Upper lobe of left lung (tissue), 6 donors: ENCODE data around the gene ZNF547. TPM values are rescaled to one million over a fixed set of nuclear protein-coding genes. Genes with fewer than 3 reads are reported as not detected.

Experiments
- ATAC-seq, 2 donors: fragments of 200-7000 bp; cut with Tn5 transposase; one replicate each; pipeline ENCODE4 v1.9.1; 2022; ENCODE audit warnings: mild to moderate bottlenecking in 2 of 2, moderate library complexity in 2 of 2; ENCODE audit not compliant: low FRiP score in 2 of 2
- DNase-seq, 2 donors: peaks; one replicate each; pipeline ENCODE4 v3.0.0-alpha.2; 2019 to 2020
- H3K27ac ChIP-seq, 4 donors: fragments of 200-600 bp; sonication (generic); one replicate each; pipeline ENCODE4 v1.5.1; 2016 to 2019
- H3K27me3 ChIP-seq, 4 donors: fragments of 200-600 bp; sonication (generic); one replicate each; pipeline ENCODE4 v1.5.1; 2017 to 2019
- H3K36me3 ChIP-seq, 4 donors: fragments of 200-600 bp; sonication (generic); one replicate each; pipeline ENCODE4 v1.5.1; 2016 to 2019
- H3K4me1 ChIP-seq, 4 donors: fragments of 200-600 bp; sonication (generic); one replicate each; pipeline ENCODE4 v1.5.1; 2018 to 2019
- H3K4me3 ChIP-seq, 4 donors: fragments of 200-600 bp; sonication (generic); one replicate each; pipeline ENCODE4 v1.5.1; 2017 to 2019; ENCODE audit warnings: mild to moderate bottlenecking in 2 of 4, moderate library complexity in 1 of 4
- H3K9me3 ChIP-seq, 4 donors: fragments of 200-600 bp; sonication (generic); one replicate each; pipeline ENCODE4 v1.5.1; 2018 to 2019
- EP300 ChIP-seq, 4 donors: sonication (generic); formaldehyde crosslinking; IDR thresholded peaks; one replicate each; pipeline ENCODE4 v1.5.1; 2017; ENCODE audit warnings: antibody characterized with exemption in 4 of 4, control low read depth in 2 of 4
- POLR2A ChIP-seq, 4 donors: fragments of 450-650 bp; IDR thresholded peaks; one replicate each; pipeline ENCODE4 v1.5.1; 2016 to 2017; ENCODE audit warnings: antibody characterized with exemption in 4 of 4, mild to moderate bottlenecking in 2 of 4
- POLR2AphosphoS5 ChIP-seq, 2 donors: sonication (generic); formaldehyde crosslinking; IDR thresholded peaks; one replicate each; pipeline ENCODE4 v1.5.1; 2017; ENCODE audit warnings: antibody characterized with exemption in 2 of 2
- WGBS, 2 donors: methylation state at CpG; one replicate each; pipeline ENCODE4 v1.1.5; 2017 to 2018; 5-methylcytosine and 5-hydroxymethylcytosine counted together
- total RNA-seq, 6 donors: library from RNA; depleted of rRNA in 4 of 6; stranded (reverse); fragments of >200 nt in 4 of 6; gene quantifications; one replicate each; pipeline versions ENCODE4 v1.1.0 to v1.2.1, GENCODE V29; 2016 to 2021
- TF ChIP-seq, protein P1 (sequence below), 6 experiments: fragments of 450-650 bp in 4 of 6; fragments of 200-600 bp in 2 of 6; sonication (generic) in 2 of 6; IDR thresholded peaks; one replicate each; pipeline ENCODE4 v1.5.1; 2016 to 2019; ENCODE audit warnings: antibody characterized with exemption in 6 of 6
- donor health status: DM: no; HTN: no; CAD: no; lungs with moderate emphysema.
- donor health status: DM: no; HTN: yes; CAD: no; lungs with severe emphysema.

Gene ZNF547
- total RNA-seq, 6 donors from 2014 or later = 0.89 to 9.4 (median 3.2) TPM

DNA sequence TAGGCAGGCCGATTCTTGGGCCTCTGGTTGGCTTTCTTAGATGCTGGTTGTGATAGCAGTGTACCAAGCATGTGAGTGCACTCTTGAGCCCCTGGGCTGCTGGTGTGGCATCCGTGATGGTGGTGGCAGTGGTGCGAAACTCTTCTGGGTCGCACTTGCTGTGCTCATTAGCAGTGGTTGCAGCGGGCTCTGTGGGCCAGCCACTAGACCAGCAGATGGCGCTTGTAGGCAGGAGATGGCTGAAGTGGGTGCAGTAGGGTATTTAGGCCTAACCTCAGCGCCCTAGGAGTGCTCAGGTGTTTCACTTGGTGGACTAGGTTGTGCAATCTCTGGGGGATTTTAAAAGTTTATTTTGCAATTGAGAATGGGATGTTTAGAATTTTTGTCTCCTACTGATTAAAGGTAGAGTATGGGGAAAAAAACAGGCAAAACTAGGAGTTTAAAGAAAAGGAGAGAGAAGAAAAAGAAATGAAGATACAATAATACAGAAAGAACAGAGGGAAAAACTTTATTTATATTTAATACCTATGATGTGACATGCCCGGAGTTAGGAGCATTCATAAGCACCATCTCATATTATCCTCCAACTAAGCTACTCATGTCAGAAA is 43.3 kb downstream of the ZNF547 start:
- no peak overlapping the region for H3K4me3 ChIP-seq
- DNase-seq = peak in 1 of 2 donors; percentile 63
- H3K27me3 ChIP-seq = no peaks in the 10 kb centered on the region
- peak in 1 of 2 donors; percentile 59 for ATAC-seq
- peaks cover 2 to 10% (median 7%) of the 10 kb centered on the region in 4 donors for H3K4me1 ChIP-seq
- H3K27ac ChIP-seq = no peak overlapping the region
- H3K36me3 ChIP-seq = no peaks in the 10 kb centered on the region
- WGBS, 2 donors = 7 to 15% methylated on average over 5 to 8 of the region's 8 CpGs
- H3K9me3 ChIP-seq = peaks cover 0 to 18% (median 3%) of the 10 kb centered on the region in 4 donors
- TF ChIP-seq POLR2A (IDR thresholded peaks at IDR 0.05) (no peak), POLR2AphosphoS5 (IDR thresholded peaks at IDR 0.05) (no peak)
- TF ChIP-seq, protein P1, sequence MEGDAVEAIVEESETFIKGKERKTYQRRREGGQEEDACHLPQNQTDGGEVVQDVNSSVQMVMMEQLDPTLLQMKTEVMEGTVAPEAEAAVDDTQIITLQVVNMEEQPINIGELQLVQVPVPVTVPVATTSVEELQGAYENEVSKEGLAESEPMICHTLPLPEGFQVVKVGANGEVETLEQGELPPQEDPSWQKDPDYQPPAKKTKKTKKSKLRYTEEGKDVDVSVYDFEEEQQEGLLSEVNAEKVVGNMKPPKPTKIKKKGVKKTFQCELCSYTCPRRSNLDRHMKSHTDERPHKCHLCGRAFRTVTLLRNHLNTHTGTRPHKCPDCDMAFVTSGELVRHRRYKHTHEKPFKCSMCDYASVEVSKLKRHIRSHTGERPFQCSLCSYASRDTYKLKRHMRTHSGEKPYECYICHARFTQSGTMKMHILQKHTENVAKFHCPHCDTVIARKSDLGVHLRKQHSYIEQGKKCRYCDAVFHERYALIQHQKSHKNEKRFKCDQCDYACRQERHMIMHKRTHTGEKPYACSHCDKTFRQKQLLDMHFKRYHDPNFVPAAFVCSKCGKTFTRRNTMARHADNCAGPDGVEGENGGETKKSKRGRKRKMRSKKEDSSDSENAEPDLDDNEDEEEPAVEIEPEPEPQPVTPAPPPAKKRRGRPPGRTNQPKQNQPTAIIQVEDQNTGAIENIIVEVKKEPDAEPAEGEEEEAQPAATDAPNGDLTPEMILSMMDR (IDR thresholded peaks at IDR 0.05) = peak in 5 of 6 experiments; percentile 11 to 58 (median 55)

DNA sequence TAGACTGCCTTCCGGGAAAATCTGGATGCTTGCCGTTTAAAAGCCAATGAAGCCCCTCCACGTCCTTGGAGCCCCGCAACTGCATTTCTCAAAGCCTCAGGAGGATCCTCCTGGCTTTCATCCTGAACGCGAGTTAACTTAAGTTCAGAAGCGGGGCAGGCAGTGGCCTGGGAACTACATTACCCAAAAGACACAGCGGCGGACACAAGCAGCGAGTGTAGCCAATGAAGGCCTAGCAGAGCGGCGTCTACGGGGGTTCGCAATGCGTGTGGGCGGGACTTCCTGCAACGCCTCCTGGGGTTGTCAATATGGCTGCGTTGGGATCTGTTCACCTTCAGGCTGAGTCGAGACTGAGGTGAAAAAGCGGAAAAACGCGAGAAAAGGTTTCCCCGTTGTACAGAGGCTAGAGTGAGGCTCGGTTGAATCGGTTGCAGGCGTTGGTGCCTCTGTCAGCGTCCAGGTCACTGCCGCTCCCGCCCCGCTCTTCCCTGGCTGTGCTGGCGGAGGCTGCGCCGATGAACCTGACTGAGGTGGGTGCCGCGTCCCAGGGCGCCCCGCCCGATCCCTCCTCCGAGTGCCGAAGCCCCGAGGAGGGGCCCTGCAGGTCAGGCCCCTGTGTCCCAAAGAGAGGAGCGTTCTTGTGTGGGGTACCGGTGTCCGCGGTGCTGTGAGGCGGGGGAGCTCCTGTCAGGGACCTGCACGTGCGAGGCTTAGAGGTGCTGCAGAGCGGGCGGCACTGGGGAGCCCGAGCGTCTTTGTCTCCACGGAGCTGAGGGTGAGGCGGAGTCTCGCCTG is 47.7 kb downstream of the ZNF547 start, which contains the start of gene ZNF17:
ZNF17 (plus strand) TSS at position 285 of the 795 bp plus-strand sequence. CDS start 2,455 bp downstream, outside the sequence.
- H3K27ac ChIP-seq = peak within 1 kb of the TSS; percentile 48 to 83 (median 68)
- peaks cover 0 to 5% (median 3%) of the 10 kb centered on the region in 4 donors for H3K9me3 ChIP-seq
- TF ChIP-seq POLR2A (IDR thresholded peaks at IDR 0.05) = peak in 1 of 4 donors; percentile 56
- TF ChIP-seq POLR2AphosphoS5 (IDR thresholded peaks at IDR 0.05) = peak; percentile 28 to 80
- no peak for TF ChIP-seq EP300 (IDR thresholded peaks at IDR 0.05)
- TF ChIP-seq, protein P1 (IDR thresholded peaks at IDR 0.05) = peak in 1 of 6 experiments; percentile 13
- peak within 1 kb of the TSS; percentile 72 to 97 (median 89) for H3K4me3 ChIP-seq
- 0 to 1% methylated on average over 22 to 40 of the region's 55 CpGs for whole genome bisulfite sequencing, 2 donors
- ATAC-seq (peak; percentile 99 to 100), DNase-seq (peak; percentile 87 to 95)
- peaks cover 0 to 29% (median 9%) of the 10 kb centered on the region in 4 donors for H3K36me3 ChIP-seq
- H3K4me1 ChIP-seq = peaks cover 8 to 18% (median 15%) of the 10 kb centered on the region in 4 donors
- no peaks in the 10 kb centered on the region for H3K27me3 ChIP-seq

DNA sequence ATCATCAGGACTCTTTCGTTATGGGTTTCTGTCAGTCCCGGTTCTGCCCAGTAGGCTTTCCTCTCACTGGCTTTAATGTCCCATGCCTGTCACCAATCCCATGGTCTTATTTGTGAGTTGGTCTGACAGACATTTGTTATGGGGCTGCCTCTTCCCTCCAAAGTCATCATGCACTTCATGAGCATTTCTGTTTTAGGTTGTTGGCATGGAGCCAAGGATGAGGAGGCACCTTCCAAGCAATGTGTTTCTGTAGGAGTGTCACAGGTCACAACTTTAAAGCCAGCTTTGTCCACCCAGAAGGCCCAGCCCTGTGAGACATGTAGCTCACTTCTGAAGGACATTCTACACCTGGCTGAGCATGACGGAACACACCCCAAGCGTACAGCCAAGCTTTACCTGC is 56.1 kb downstream of the ZNF547 start:
- H3K27ac ChIP-seq = no peak overlapping the region
- WGBS, 2 donors = 93 to 100% methylated on average over 4 of the region's 4 CpGs
- no peaks in the 10 kb centered on the region for H3K4me1 ChIP-seq
- DNase-seq (no peak), ATAC-seq (no peak)
- TF ChIP-seq, protein P1 (IDR thresholded peaks at IDR 0.05) = no peak
- TF ChIP-seq POLR2A (IDR thresholded peaks at IDR 0.05) (no peak), EP300 (IDR thresholded peaks at IDR 0.05) (no peak), POLR2AphosphoS5 (IDR thresholded peaks at IDR 0.05) (no peak)
- H3K4me3 ChIP-seq = no peak overlapping the region
- H3K9me3 ChIP-seq = peaks cover 46 to 79% (median 58%) of the 10 kb centered on the region in 4 donors
- H3K27me3 ChIP-seq = no peaks in the 10 kb centered on the region
- H3K36me3 ChIP-seq = peaks cover 21 to 76% (median 47%) of the 10 kb centered on the region in 4 donors

DNA sequence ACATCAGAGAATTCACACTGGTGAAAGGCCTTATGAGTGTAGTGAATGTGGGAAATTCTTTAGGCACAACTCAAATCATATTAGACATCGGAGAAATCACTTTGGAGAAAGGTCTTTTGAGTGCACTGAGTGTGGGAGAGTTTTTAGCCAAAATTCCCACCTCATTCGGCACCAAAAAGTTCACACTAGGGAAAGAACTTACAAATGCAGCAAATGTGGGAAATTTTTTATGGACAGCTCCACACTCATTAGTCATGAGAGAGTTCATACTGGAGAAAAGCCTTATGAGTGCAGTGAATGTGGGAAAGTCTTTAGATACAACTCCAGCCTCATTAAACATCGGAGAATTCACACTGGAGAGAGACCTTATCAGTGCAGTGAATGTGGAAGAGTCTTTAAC is 57.7 kb downstream of the ZNF547 start:
- TF ChIP-seq, protein P1 (IDR thresholded peaks at IDR 0.05) = no peak
- no peak for TF ChIP-seq EP300 (IDR thresholded peaks at IDR 0.05)
- TF ChIP-seq POLR2A (IDR thresholded peaks at IDR 0.05) = no peak
- TF ChIP-seq POLR2AphosphoS5 (IDR thresholded peaks at IDR 0.05) = no peak
- Histone ChIP-seq H3K36me3 (peaks cover 21 to 61% (median 42%) of the 10 kb centered on the region in 4 donors), H3K4me1 (no peaks in the 10 kb centered on the region), H3K9me3 (peaks cover 49 to 89% (median 60%) of the 10 kb centered on the region in 4 donors), H3K27ac (no peak overlapping the region), H3K4me3 (no peak overlapping the region), H3K27me3 (no peaks in the 10 kb centered on the region)
- DNase-seq (no peak), ATAC-seq (no peak)
- 97 to 100% methylated on average over 3 of the region's 3 CpGs for WGBS, 2 donors

Other genes with a start within 250 kb of the ZNF547 start
- gene USP29, start 243.6 kb upstream of the ZNF547 start, total RNA-seq = not detected
- not detected for gene ZIM3, start 218.3 kb upstream of the ZNF547 start, total RNA-seq
- not detected for gene DUXA, start 196.1 kb upstream of the ZNF547 start, total RNA-seq
- gene ZNF264, start 172.1 kb upstream of the ZNF547 start, total RNA-seq = 10 to 100 TPM; 35.1 to 60.1 (median 42.9) TPM
- 1 to 10 TPM in 2 of 6 donors, under 1 TPM in 2, not detected in 2; 0.84 to 2.1 (median 1.1) TPM for gene AURKC, start 132.5 kb upstream of the ZNF547 start, total RNA-seq
- 10 to 100 TPM; 10.5 to 18.8 (median 12.8) TPM for gene ZNF805, start 122.9 kb upstream of the ZNF547 start, total RNA-seq
- gene ZNF460, start 83.1 kb upstream of the ZNF547 start, total RNA-seq = 10 to 100 TPM; 37.6 to 88.0 (median 53.6) TPM
- gene ZNF543, start 43.1 kb upstream of the ZNF547 start, total RNA-seq = 10 to 100 TPM in 1 of 6 donors, 1 to 10 TPM in 5; 3.4 to 10.5 (median 6.0) TPM
- 1 to 10 TPM; 2.1 to 8.8 (median 7.3) TPM for gene ZNF304, start 12.3 kb upstream of the ZNF547 start, total RNA-seq
- gene TRAPPC2B, start within 50 bp of the ZNF547 start, total RNA-seq = 10 to 100 TPM in 4 of 6 donors, 1 to 10 TPM in 2; 6.2 to 29.3 (median 12.8) TPM
- 10 to 100 TPM; 12.6 to 23.9 (median 17.0) TPM for gene ZNF548, start 26.3 kb downstream of the ZNF547 start, total RNA-seq
- gene ZNF17, start 47.6 kb downstream of the ZNF547 start, total RNA-seq = 10 to 100 TPM in 4 of 6 donors, 1 to 10 TPM in 2; 6.9 to 17.8 (median 11.3) TPM
- 10 to 100 TPM in 2 of 6 donors, 1 to 10 TPM in 4; 6.9 to 16.1 (median 9.0) TPM for gene ZNF749, start 71.8 kb downstream of the ZNF547 start, total RNA-seq
- 1 to 10 TPM in 1 of 6 donors, under 1 TPM in 4, not detected in 1; 0.17 to 2.1 (median 0.91) TPM for gene VN1R1, start 93.6 kb downstream of the ZNF547 start, total RNA-seq
- gene ZNF772, start 114.0 kb downstream of the ZNF547 start, total RNA-seq = 10 to 100 TPM in 1 of 6 donors, 1 to 10 TPM in 5; 4.3 to 17.3 (median 6.8) TPM
- 10 to 100 TPM in 3 of 6 donors, 1 to 10 TPM in 3; 7.0 to 20.4 (median 9.7) TPM for gene ZNF419, start 124.2 kb downstream of the ZNF547 start, total RNA-seq
- 10 to 100 TPM in 2 of 6 donors, 1 to 10 TPM in 4; 5.0 to 12.5 (median 8.0) TPM for gene ZNF773, start 136.4 kb downstream of the ZNF547 start, total RNA-seq
- 1 to 10 TPM; 1.8 to 8.4 (median 5.4) TPM for gene ZNF549, start 163.8 kb downstream of the ZNF547 start, total RNA-seq
- gene ZNF550, start 196.3 kb downstream of the ZNF547 start, total RNA-seq = 10 to 100 TPM in 1 of 6 donors, 1 to 10 TPM in 5; 4.3 to 11.1 (median 7.4) TPM
- 1 to 10 TPM in 5 of 6 donors, under 1 TPM in 1; 0.55 to 6.1 (median 3.6) TPM for gene ZNF416, start 215.4 kb downstream of the ZNF547 start, total RNA-seq
- 1 to 10 TPM in 5 of 6 donors, under 1 TPM in 1; 0.78 to 3.3 (median 2.6) TPM for gene ZIK1, start 220.6 kb downstream of the ZNF547 start, total RNA-seq
- gene ZNF530, start 236.3 kb downstream of the ZNF547 start, total RNA-seq = 1 to 10 TPM; 1.7 to 7.3 (median 3.0) TPM